H1 (cell line): Measurements from ENCODE around the gene LRP8. TPM values are rescaled to one million over a fixed set of nuclear protein-coding genes. Genes with fewer than 3 reads are reported as not detected.
A peak's percentile ranks its signal among the peaks of the same experiment; 100 is the strongest.

Experiments
- ASH2L ChIP-seq: fragments of 200-600, 300-600 bp; sonication (generic); IDR thresholded peaks from one replicate; pipeline ENCODE4 v1.7.1; 2017; ENCODE audit warnings: low read length
- BACH1 ChIP-seq: IDR thresholded peaks from 2 replicates; pipeline ENCODE4 v1.6.1; 2012; ENCODE audit warnings: low read length, improper control_type of control experiment
- BCL11A ChIP-seq, 2 experiments: IDR thresholded peaks; one replicate each; pipeline ENCODE4 v1.6.1; 2011; ENCODE audit warnings: low read depth in 2 of 2, low read length in 2 of 2, mild to moderate bottlenecking in 2 of 2
- CEBPB ChIP-seq: IDR thresholded peaks from 2 replicates; pipeline ENCODE4 v1.6.1; 2012; ENCODE audit warnings: low read depth, low read length
- E2F6 ChIP-seq: IDR thresholded peaks from 2 replicates; pipeline ENCODE4 v1.6.1; 2012; ENCODE audit warnings: inconsistent platforms
- EP300 ChIP-seq, 2 experiments: IDR thresholded peaks; 1 replicate in 1 of 2; 2 replicates in 1 of 2; pipeline ENCODE4 v1.6.1; 2011 to 2012; ENCODE audit warnings: low read depth in 2 of 2, low read length in 2 of 2, mild to moderate bottlenecking in 2 of 2, borderline replicate concordance in 1 of 2, inconsistent platforms in 1 of 2, moderate library complexity in 1 of 2
- EZH2 ChIP-seq: fragments of 200-600 bp; sonication (generic); IDR thresholded peaks from 2 replicates; pipeline ENCODE4 v1.7.1; 2012; ENCODE audit warnings: low read depth, mild to moderate bottlenecking, moderate library complexity, low read length, inconsistent platforms; ENCODE audit not compliant: severe bottlenecking
- JUND ChIP-seq: IDR thresholded peaks from 2 replicates; pipeline ENCODE4 v1.6.1; 2011; ENCODE audit warnings: mild to moderate bottlenecking, improper control_type of control experiment, low read length
- PHF8 ChIP-seq: fragments of 200-600 bp; sonication (generic); conservative IDR thresholded peaks from 2 replicates; pipeline ENCODE4 v1.7.1; 2012; ENCODE audit warnings: low read depth, mild to moderate bottlenecking, inconsistent platforms, low read length, moderate library complexity
- RFX5 ChIP-seq: IDR thresholded peaks from 2 replicates; pipeline ENCODE4 v1.6.1; 2011; ENCODE audit warnings: low read depth, low read length, improper control_type of control experiment, borderline replicate concordance
- SIRT6 ChIP-seq: IDR thresholded peaks from one replicate; pipeline ENCODE4 v1.7.1; 2012; ENCODE audit warnings: low read length, inconsistent platforms
- SRF ChIP-seq: IDR thresholded peaks from 2 replicates; pipeline ENCODE4 v1.6.1; 2011; ENCODE audit warnings: mild to moderate bottlenecking, low read depth, low read length, moderate library complexity
- SUZ12 ChIP-seq: fragments of 200-600 bp; sonication (generic); IDR thresholded peaks from 2 replicates; pipeline ENCODE4 v1.6.1; 2012; ENCODE audit warnings: mild to moderate bottlenecking, inconsistent platforms, low read length, moderate library complexity, mixed read lengths
- TAF1 ChIP-seq: IDR thresholded peaks from 2 replicates; pipeline ENCODE4 v1.6.1; 2011; ENCODE audit warnings: mild to moderate bottlenecking, low read depth, low read length
- USF2 ChIP-seq: IDR thresholded peaks from 2 replicates; pipeline ENCODE4 v1.6.1; 2011; ENCODE audit warnings: low read length, improper control_type of control experiment
- polyA plus RNA-seq, 7 experiments: library from polyadenylated mRNA; depleted of rRNA in 3 of 7; stranded (reverse) in 5 of 7; unstranded in 2 of 7; fragments of >200 nt in 5 of 7; fragments of 200-250 nt in 2 of 7; gene quantifications; 1 replicate in 5 of 7; 2 replicates in 1 of 7; 4 replicates in 1 of 7; pipeline versions ENCODE4 v1.2.1 to v1.2.3, GENCODE V29; 2011 to 2013; ENCODE audit warnings: missing spikeins in 2 of 7, mixed read lengths in 2 of 7
- total RNA-seq: library from RNA; stranded (reverse); fragmentation: NEBNext Ultra II Directional; extraction: Animal tissue kit (Norgen Biotek cat#: 25700); gene quantifications from 2 replicates; pipeline ENCODE4 v1.2.1, GENCODE V29; 2021

The LRP8 gene
- total and polyA plus RNA-seq, 2 of the 8 experiments (the other 6 are each of a cell fraction or from before 2014, with no cell fraction given), result 63.2 to 66.4 TPM

- TF ChIP-seq SIRT6 (no peak), SRF (no peak), EZH2 (no peak), ASH2L (no peak), TAF1 (peak; percentile 52; the same call in 1 of the 2 replicates), SUZ12 (no peak), BCL11A (IDR thresholded peaks at IDR 0.05; ENCODE audit: low read depth in 2 of 2, low read length in 2 of 2) (no peak), PHF8 (no peak), E2F6 (no peak), USF2 (no peak), CEBPB (no peak), JUND (no peak), EP300 (IDR thresholded peaks at IDR 0.05; ENCODE audit: borderline replicate concordance in 1 of 2, low read depth in 2 of 2, low read length in 2 of 2) (no peak), RFX5 (no peak), BACH1 (no peak)
Observed at GRCh38 chr1:53327182-53327913, 522 bp downstream of the LRP8 start (continued).
